ENCODE results near the gene TOM1.
A peak's percentile ranks its signal among the peaks of the same experiment; 100 is the strongest.

Gene TOM1

DNA sequence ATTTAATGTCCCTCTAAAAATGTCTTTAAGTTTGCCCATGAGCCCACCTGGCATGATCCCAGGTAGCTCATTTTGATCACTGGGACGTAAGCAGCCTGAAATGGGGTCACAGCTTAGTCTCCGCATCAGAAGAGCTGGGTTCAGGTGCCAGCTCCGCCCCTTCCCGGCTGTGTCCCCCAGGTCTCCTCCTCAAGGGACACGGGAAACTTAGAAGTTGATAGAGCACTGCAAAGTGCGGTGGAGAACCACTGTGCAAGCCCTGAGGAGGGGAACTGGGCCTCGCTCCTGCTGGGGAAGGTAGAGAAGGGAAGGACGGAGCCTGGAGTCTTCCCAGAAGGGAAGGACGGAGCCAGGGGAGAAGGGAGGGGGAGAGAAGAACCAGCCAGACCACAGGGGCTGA is 7.7 kb downstream of the TOM1 start:
- DNase-seq (ENCODE audit: low spot score): no peak

DNA sequence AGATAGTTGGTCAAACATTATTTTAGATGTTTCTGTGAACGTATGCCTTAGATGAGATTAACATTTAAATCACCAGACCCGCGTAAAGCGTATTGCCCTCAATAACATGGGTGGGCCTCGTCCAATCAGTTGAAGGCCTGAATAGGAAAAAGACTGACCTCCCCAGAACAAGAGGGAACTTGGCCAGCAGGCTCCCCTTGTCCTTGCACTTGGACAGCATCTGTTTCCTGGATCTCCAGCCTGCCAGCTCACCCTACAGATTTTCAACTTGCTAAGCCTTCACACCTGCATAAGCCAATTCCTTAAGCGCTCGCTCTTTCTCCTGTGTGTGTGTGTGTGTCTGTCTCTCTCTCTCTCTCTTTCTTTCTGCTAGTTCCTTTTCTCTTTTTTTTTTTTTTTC is 8.2 kb downstream of the TOM1 start:
- no peak for DNase-seq (ENCODE audit: low spot score)

DNA sequence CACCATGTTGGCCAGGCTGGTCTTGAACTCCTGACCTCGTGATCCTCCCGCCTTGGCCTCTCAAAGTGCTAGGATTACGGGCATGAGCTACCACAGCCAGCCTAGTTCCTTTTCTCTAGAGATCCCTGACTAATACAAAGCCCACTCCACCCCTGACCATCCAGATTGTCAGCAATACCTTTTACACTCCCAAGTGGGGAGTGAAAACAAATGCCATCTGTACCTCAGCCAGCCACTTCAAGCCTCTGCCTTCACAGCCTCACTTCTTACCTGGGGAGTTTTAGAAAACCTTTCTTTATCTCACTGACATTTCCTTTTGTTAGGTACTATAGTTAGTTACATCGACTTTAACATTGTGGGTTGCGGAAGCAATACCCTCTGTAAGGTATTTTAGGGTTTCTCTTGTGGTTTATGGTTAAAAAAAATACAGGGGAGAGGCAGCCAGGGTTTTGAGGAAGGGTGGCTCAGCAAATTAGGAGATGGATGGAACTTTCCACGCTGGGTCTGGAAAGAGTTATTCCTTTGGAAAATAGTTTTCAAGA is 8.9 kb downstream of the TOM1 start:
- DNase-seq (ENCODE audit: low spot score): no peak

DNA sequence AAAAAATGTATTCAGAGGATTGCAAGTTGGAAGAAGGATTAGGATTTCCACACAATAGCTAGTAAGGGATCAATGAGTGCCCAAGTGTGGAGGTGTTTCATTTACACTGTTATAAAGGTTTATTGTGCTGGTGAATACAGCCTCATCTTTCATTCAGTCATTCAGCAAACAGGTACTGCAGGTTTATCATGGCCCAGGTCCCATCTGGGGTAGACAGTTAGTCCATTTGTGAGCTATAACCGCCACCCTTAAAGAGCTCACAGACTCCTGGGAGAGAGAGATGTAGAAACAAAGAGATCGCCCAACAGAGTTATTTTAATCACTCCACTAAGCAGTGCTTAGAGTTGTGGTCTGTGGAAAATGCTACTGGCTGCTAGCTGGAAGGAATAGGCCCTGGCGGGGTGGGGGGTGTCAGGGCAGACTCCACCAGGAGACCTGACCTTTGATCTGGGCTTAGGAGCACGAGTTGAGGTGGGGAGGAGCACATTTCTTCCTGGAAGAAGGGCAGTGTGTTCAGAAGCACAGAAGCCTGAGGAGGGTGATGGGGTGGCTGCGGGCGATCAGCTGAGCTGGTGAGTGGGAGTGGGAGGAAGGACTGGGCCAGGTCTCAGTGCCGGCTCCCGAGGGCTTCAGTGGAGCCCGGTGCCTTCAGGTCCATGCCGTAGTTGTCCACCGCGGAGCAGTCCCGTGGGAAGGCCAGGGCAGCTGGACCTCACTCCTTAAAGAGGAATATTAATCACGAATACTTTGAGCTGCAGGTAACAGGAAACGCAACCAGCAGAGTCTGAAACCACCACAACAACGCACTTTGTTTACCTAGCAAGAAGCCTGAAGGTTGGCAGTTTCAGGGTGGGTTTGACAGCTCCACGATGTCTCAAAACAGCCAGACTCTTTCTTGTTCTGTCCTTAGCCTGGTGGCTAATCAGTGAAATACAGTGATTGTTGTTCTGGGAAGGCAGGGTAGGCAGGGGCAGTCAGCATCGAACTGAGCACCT is 11.2 kb downstream of the TOM1 start:
- DNase-seq (ENCODE audit: low spot score): no peak

DNA sequence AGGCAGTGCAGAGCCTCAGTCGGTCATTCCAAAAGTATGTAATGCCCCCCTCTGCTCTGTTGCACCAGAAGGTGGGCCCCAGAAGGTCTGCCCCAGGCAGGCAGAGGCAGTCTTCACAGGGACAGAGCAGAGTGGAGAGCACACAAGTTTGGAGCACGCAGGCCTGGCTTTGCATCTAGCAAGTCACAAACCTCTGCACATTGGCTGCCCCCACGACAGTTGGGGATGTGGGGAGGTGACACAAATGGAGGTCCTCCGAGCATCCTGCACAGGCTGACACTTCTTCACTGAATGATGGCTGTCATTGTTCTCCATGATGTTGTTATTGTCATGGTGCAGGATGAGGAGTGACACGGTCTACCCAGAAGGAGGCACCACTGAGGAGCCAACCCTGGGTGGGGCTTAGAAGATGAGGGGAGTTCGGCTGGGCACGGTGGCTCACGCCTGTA is 11.9 kb downstream of the TOM1 start:
- no peak for DNase-seq (ENCODE audit: low spot score)

DNA sequence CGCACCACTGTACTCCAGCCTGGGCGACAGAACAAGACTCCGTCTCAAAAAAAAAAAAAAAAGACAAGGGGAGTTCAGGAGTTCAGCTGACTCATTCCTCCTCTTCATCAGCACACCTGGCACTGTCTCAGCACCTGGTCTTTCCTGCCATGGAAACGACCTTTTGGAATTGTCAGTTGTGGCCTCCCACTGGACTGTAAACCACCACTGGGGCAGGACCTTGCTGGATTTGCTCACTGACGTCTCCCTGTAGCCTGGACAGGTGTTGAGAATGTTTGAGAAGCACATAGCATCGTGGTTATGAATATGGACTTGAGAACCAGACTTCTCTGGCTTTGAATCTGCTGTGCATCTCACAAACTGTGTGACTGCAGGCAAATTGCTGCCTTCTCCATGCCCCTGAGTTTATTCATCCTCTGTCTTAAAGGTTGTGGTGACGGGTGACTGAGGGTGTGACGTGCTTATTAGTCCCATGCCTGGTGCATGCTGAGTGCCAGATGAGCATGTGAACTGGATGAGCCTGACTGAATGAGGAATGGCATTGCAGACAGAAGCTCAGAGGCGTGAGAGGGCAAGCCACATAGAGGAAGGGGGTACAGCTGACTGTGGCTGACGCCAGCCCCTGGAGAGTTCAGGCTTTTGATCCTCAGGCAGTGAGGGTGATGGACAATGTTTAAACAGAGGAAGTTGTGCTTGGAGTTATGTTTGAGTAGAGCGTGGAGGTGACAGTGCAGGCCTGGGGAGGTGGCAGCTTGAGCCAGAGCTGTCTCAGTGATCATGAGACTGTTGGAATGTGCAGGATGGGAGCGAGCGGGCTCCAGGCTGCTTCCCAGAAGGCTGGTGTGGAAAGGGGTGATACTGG is 12.7 kb downstream of the TOM1 start:
- peak; percentile 81 for DNase-seq (ENCODE audit: low spot score)

DNA sequence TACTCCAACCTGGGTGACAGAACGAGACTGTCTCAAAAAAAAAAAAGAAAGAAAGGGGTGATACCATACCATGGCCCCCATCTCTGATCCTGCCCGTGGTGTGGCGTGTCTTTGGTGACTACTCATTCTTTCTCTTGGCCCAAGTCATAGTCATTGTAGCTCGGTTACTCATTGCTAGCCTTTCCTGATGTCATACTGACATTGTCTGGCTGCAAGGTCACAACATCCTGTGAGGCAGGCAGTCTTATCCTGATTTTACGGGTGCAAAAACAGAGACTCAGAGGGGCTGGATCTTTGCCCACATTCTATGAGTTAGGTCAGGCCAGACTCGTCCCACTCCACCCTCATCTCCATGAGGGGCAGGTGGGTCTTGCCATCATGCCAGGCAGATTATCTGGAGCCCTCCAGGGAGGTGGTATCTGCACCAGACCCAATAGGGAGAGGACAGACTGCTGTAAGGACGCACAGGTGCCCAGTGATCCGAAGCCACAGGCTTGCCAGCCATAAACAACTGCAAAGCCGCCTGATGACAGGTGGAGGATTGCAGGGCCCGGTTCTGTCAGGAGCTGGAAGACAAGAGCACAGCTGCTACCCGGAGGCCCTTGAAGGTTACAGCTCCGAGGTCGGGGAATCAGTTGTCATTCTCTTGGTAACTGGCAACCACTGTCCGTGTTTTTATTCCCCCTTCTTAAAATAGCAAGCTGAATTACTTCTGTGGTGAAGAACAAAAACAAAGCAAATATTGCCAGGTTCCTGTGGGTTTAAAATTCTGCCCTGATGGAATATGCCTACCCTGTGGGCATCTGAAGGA is 13.8 kb downstream of the TOM1 start:
- DNase-seq (ENCODE audit: low spot score): peak; percentile 88

DNA sequence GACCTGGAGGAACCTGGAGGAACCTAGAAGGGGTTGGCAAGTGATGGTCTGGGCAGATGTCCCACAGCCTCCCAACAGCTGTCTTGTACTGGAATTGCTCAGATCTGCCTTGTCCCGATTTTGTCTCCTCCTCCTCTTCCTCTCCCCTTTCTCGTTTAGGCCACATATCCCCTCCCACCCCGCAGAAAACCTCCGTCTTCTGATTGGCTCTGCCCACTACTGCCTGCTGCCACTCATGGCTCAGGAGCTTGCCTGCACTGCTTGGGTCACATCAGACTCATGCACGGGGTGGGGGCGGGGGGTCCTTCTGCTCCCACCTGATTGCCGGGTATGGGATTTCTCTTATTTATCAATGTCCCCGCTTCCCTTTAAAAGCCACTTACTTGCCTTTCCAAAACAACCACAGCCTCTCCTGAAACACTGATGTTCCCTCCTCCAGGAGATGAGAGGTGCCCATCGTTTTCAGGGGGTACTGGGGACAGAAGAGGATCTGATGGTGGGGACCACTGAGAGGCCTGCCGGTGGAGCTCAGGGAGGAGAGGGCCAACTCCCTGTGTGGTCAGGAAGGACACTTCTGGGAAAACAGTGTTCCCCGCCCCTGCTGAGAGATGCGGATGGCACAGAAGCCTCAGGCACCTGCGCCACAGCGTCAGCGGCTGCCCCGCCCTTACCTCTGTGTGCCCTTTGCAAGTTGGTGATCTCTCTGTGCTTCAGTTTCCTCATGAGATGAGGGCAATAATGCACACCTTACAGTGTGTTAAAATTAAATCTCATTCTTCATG is 14.7 kb downstream of the TOM1 start:
- DNase-seq (ENCODE audit: low spot score): no peak

DNA sequence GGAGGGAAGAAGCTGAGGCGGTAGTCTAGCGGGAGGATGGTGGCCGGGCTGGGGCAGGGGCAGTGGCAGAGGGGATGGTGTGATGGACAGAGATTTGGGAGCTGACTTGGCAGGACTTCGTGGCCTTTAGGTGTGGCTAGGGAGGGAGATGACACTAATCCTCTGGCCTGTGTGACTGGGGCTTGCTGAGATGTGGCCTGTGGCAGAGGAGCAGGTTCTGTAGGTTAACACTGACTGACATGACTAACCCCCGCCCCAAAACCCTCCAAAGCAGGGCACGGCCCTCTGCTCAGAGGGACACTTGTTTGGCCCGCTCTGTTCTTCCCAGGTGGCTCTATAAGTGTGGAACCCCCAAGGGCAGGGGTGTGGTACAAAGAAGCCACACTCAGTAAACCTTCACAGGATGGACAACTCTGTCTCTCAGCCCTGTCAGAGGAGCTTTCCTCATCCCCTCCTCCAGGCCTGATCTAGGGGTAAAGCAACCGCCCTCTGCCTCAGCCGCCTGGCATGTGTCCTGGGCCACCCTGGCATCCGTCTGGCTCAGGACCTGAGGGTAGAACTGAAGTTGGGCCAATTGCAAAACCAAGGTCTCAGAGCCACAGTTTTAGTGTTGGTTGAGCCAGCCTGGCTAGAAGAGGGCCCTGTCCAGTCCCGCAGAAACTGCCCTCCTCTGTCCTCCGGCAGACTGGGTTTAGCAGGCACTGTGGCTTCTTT is 15.6 kb downstream of the TOM1 start:
- DNase-seq (ENCODE audit: low spot score): peak; percentile 26

DNA sequence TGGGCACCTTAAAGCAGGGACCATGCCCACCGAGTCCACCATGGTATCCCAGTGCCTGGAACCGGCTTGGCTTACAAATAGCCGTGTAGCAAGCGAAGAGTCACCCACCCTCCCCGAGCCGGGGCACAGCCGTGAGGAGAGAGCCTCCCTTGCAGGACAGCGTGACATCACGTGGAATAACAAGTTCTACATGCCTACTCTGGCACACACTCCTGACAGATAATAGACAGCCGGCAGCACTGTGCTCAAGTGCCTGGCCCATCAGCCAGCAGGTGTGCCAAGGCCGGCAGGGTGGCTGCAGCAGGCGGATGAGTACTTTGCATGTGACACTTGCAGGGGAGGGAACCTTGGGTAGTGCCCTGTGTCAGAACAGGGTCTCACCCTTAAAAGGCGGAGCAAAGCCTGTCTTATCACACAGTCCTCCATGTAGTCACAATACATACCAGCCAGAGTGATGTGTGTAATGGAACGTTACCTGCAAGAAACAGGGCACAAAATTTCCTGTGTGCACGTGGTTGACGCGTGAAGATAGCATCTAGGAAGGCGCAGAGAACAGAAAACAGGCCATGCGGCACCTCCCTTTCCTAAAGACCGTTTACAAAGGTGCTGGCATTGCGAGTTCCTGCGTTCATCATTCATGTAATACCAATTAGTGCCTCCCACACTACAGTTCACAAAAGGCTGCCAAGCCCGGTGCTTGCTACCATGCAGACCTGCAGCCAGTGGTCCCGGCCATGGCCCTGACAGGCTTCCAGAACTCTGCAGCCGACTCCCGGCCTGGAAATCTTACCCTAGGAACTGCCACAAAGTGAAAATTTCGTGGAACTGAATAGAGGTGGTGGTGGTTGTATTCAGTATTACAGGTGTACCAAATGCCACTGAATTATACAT is 16.4 kb downstream of the TOM1 start:
- no peak for DNase-seq (ENCODE audit: low spot score)

DNA sequence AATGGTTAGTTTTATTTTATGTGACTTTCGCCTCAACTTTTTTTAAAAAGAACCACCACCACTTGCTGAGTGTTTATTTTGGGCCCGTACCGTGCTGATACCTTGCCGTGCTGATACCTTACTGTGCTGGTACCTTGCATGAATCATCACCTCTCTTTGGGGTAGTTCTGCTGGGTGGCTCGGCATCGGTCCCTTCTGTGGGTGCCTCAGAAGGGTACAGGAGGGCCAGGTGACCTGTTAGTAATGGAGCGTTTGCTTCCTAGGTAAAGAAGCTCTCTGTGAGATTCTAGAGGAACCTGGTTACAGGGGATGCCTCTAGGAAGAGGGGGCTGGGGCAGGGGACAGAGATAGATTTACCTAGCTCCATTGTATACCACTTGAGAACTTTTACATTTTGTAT is 17.1 kb downstream of the TOM1 start:
- DNase-seq (ENCODE audit: low spot score): no peak

DNA sequence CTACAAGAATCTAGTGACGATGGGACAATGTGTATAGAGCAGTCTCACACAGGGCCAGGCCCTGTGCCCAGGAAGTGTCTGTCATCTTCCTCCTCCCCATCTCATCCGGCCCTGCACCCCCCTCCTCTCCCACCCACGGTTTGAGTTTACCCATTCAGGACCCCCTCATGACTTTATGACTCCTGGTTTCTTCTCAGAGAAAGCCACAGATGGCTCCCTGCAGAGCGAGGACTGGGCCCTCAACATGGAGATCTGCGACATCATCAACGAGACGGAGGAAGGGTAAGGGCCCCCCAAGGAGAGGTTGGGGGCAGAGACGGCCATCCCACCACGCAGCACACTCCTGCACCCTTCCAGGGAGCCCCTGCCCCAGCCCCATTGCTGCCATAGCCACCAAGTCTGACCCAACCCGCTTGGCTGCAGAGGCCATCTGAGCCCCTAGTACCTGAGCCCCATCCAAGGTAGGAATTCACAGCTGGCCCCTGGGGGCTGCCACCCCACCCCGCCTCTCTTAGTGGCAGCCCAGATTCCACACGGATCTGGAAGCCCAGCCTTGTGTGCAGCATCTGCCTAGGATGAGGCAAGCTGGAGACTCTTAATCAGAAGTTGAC is 18.1 kb downstream of the TOM1 start:
- DNase-seq (ENCODE audit: low spot score): no peak

DNA sequence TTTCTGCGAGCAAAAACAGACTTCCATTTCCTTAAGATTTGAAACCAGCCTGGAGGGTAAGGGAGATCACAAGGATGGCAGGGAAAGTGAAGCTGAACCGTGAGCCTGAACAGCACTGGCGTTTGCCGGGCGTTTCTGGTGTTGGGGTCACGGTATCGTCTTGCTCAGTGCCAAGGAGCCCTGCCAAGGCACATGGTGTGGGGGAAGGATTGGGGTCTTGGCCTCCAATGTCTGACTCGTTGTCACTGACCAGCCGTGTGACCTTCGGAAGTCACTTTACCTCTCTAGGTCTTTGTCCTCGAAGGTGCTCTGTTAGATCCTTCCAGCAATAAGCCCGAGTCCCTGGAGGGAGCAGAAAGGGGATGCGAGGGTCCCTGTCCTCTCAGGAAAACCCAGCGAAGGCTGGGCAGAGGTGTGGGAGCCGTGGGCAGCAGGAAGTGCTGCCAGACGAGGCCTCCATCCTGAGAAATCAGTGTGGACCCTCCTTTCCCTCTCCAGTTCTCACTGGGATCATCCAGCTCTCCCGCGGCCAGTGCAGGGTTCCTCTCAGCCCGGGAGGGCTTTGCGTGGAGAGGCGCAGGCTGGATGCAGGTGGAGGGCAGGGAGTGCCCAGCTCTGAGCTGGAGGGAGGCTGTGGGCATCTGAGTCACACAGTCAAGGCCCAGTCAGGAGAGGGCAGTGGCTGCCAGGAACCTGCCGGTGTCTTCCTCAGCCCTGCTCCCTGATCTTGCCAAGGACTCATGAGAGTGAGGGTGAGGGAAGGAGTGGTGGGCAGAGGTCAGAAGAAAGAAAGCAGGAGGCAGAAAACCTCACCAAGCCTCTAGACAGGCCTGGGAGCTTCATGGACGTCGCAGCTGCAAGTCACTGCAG is 18.9 kb downstream of the TOM1 start:
- no peak for DNase-seq (ENCODE audit: low spot score)

DNA sequence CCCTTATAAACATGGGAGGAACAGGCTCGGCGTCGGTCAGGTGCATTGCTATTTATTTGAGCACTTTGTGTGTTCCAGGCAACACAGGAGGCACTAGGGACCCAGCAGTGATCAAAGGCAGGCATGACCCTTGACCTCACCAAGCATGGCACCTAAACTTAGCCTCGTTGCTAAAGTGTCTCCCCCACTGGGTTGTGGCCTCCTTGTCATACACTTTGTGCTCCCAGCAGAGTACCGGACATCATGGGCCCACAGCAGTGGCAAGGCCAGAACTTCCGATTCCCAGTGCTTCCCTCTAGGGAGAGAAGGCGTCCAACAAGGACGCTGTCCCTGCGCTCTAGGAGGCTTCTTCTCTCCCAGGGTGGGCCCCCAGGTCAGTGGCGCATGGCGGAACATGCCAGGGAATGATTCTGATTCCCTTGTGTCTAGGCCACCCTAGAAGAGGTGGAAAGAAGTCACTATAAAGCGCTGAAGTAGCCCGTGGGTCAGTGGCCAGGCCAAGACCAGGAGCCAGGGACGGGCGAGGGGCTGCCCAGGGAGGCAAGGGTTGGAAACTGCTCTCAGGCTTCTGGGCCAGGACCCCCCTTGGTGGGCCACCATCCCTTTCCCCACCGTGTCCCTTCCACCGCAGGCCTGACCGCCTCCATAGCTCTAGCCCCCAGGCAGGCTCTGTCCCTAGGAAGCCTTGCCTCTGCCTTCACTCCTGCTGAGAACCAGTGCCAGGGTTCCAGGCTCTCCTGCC is 19.7 kb downstream of the TOM1 start:
- no peak for DNase-seq (ENCODE audit: low spot score)

DNA sequence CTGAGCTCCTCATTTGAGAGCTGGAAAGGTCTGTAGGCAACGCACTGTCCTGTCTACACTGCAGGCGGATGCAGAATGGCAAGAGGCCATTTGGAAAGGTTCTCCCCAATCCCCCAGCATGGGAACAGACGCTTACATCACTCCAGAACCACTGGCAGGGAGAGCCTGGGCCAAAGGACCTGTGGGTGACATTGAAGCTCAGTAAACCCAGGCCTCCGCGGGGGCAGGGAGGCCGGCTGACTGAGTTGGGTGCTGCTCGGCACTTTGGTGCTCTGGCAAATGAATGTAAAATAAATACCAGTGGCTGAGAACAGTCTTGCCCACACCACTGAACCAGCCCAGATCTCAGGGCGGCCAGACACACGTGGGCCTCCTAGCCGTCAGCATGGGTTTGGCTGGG is 22.4 kb downstream of the TOM1 start:
- DNase-seq (ENCODE audit: low spot score): no peak

DNA sequence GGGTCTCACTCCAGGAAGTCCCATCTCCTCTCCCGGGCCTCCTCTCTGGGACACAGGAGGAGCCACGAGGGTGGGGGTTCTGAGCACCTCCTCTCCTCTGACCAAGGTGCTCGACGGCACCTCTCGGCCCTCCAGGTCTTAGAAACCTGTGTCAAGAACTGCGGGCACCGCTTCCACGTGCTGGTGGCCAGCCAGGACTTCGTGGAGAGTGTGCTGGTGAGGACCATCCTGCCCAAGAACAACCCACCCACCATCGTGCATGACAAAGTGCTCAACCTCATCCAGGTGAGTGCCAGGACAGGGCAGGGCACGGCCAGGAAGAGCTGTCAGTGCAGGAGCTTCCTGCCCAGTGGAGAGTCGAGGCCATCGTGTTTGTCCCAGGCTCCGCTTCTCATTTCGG is 23.2 kb downstream of the TOM1 start:
- DNase-seq (ENCODE audit: low spot score): no peak

DNA sequence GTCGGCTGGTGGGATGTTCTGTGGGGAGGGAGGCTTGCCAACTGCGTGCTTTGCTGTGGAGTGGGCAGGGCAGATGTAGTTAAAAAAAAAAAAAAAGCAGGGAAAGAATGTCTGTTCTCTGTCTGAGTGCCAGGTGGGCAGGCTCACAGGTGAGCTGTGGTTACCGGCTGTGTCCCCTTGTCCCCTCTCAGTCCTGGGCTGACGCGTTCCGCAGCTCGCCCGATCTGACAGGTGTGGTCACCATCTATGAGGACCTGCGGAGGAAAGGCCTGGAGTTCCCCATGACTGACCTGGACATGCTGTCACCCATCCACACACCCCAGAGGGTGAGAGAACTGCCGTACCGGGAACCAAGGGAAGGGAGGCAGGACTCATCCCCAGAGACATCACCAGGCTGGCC is 23.6 kb downstream of the TOM1 start:
- DNase-seq (ENCODE audit: low spot score): no peak

Measured in AG20443 (cell line).